H1 (cell line): Measurements from ENCODE around the gene ZFP1.

Experiments used
- CHD2 ChIP-seq: IDR thresholded peaks from 2 replicates; pipeline ENCODE4 v1.6.1; 2012; ENCODE audit warnings: low read length, improper control_type of control experiment
- EGR1 ChIP-seq: IDR thresholded peaks from 2 replicates; pipeline ENCODE4 v1.6.1; 2011; ENCODE audit warnings: low read depth, low read length, borderline replicate concordance
- EP300 ChIP-seq, 2 experiments: IDR thresholded peaks; 1 replicate in 1 of 2; 2 replicates in 1 of 2; pipeline ENCODE4 v1.6.1; 2011 to 2012; ENCODE audit warnings: low read depth in 2 of 2, low read length in 2 of 2, mild to moderate bottlenecking in 2 of 2, borderline replicate concordance in 1 of 2, inconsistent platforms in 1 of 2, moderate library complexity in 1 of 2
- EZH2 ChIP-seq: fragments of 200-600 bp; sonication (generic); IDR thresholded peaks from 2 replicates; pipeline ENCODE4 v1.7.1; 2012; ENCODE audit warnings: low read depth, mild to moderate bottlenecking, moderate library complexity, low read length, inconsistent platforms; ENCODE audit not compliant: severe bottlenecking
- GABPA ChIP-seq: IDR thresholded peaks from 2 replicates; pipeline ENCODE4 v1.6.1; 2011; ENCODE audit warnings: mild to moderate bottlenecking, low read length, moderate library complexity, borderline replicate concordance; ENCODE audit not compliant: insufficient read depth
- JUN ChIP-seq: IDR thresholded peaks from 2 replicates; pipeline ENCODE4 v1.6.1; 2011; ENCODE audit warnings: low read depth, mild to moderate bottlenecking, improper control_type of control experiment, low read length
- POLR2A ChIP-seq, 2 experiments: IDR thresholded peaks; 1 replicate in 1 of 2; 2 replicates in 1 of 2; pipeline ENCODE4 v1.6.1; 2011; ENCODE audit warnings: low read depth in 2 of 2, low read length in 2 of 2, mild to moderate bottlenecking in 2 of 2; ENCODE audit errors: control extremely low read depth in 1 of 2
- RFX5 ChIP-seq: IDR thresholded peaks from 2 replicates; pipeline ENCODE4 v1.6.1; 2011; ENCODE audit warnings: low read depth, low read length, improper control_type of control experiment, borderline replicate concordance
- SUZ12 ChIP-seq: fragments of 200-600 bp; sonication (generic); IDR thresholded peaks from 2 replicates; pipeline ENCODE4 v1.6.1; 2012; ENCODE audit warnings: mild to moderate bottlenecking, inconsistent platforms, low read length, moderate library complexity, mixed read lengths
- TCF12 ChIP-seq: IDR thresholded peaks from 2 replicates; pipeline ENCODE4 v1.6.1; 2011; ENCODE audit warnings: low read depth, mild to moderate bottlenecking, low read length
- YY1 ChIP-seq: IDR thresholded peaks from 2 replicates; pipeline ENCODE4 v1.6.1; 2011; ENCODE audit warnings: low read depth, mild to moderate bottlenecking, low read length
- ZNF274 ChIP-seq: IDR thresholded peaks from 2 replicates; pipeline ENCODE4 v1.7.0; 2012; ENCODE audit warnings: low read length, borderline replicate concordance; ENCODE audit errors: extremely low read depth
- TF ChIP-seq, protein P1 (sequence below), 3 experiments: IDR thresholded peaks; 1 replicate in 2 of 3; 2 replicates in 1 of 3; pipeline versions ENCODE4 v1.5.1 to v1.6.1; 2011; ENCODE audit warnings: low read length in 3 of 3, mild to moderate bottlenecking in 3 of 3, inconsistent platforms in 2 of 3, low read depth in 1 of 3, moderate library complexity in 1 of 3; ENCODE audit not compliant: insufficient read depth in 1 of 3; ENCODE audit errors: control extremely low read depth in 1 of 3
- TF ChIP-seq, protein P2 (sequence below): IDR thresholded peaks from 2 replicates; pipeline ENCODE4 v1.6.1; 2011; ENCODE audit warnings: low read depth, mild to moderate bottlenecking, low read length; ENCODE audit not compliant: insufficient read depth

DNA sequence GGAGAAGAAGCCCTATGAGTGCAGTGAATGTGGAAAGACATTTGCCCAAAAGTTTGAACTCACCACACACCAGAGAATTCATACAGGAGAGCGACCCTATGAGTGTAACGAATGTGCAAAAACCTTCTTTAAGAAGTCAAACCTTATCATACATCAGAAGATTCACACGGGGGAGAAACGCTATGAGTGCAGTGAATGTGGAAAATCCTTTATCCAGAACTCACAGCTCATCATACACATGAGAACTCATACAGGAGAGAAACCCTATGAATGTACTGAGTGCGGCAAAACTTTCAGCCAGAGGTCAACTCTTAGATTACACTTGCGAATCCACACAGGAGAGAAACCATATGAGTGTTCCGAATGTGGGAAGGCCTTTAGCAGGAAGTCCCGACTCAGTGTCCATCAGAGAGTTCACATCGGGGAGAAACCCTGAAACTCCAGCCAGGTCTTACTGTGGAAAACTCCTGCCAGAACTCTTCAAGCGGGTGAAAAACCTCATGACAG, 21.6 kb downstream of the ZFP1 start:
- no peak for TF ChIP-seq EZH2
- TF ChIP-seq JUN, result no peak
- TF ChIP-seq, protein P1, sequence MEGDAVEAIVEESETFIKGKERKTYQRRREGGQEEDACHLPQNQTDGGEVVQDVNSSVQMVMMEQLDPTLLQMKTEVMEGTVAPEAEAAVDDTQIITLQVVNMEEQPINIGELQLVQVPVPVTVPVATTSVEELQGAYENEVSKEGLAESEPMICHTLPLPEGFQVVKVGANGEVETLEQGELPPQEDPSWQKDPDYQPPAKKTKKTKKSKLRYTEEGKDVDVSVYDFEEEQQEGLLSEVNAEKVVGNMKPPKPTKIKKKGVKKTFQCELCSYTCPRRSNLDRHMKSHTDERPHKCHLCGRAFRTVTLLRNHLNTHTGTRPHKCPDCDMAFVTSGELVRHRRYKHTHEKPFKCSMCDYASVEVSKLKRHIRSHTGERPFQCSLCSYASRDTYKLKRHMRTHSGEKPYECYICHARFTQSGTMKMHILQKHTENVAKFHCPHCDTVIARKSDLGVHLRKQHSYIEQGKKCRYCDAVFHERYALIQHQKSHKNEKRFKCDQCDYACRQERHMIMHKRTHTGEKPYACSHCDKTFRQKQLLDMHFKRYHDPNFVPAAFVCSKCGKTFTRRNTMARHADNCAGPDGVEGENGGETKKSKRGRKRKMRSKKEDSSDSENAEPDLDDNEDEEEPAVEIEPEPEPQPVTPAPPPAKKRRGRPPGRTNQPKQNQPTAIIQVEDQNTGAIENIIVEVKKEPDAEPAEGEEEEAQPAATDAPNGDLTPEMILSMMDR (IDR thresholded peaks at IDR 0.05; ENCODE audit: control extremely low read depth in 1 of 3, insufficient read depth in 1 of 3, low read depth in 1 of 3, low read length in 3 of 3), result no peak
- TF ChIP-seq, protein P2, sequence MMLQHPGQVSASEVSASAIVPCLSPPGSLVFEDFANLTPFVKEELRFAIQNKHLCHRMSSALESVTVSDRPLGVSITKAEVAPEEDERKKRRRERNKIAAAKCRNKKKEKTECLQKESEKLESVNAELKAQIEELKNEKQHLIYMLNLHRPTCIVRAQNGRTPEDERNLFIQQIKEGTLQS, result no peak
- TF ChIP-seq EP300 (IDR thresholded peaks at IDR 0.05; ENCODE audit: borderline replicate concordance in 1 of 2, low read depth in 2 of 2, low read length in 2 of 2), result no peak
- no peak for TF ChIP-seq POLR2A (IDR thresholded peaks at IDR 0.05; ENCODE audit: control extremely low read depth in 1 of 2, low read depth in 2 of 2, low read length in 2 of 2)
- no peak for TF ChIP-seq TCF12
- TF ChIP-seq EGR1, result no peak
- TF ChIP-seq SUZ12, result no peak
- TF ChIP-seq GABPA, result no peak
- TF ChIP-seq ZNF274, result peak; percentile 92
- no peak for TF ChIP-seq CHD2
- no peak for TF ChIP-seq YY1
- TF ChIP-seq RFX5, result no peak
